NCI-H2227 treated with DMSO at 0.1 percent for 48 hours (cell line): ENCODE measurements around the gene EMC10.

Experiments used
- DNase-seq: peaks from one replicate; lab custom pipeline; 2025; lab: John Stamatoyannopoulos, UW

The EMC10 gene

GRCh38 chr19:50478901-50479715 is 2.8 kb downstream of the EMC10 start:
- no peak for DNase-seq

- no peak for DNase-seq
These were observed 3.5 kb downstream of the EMC10 start for GRCh38 chr19:50479761-50480251.

GRCh38 chr19:50480281-50481111 is 4.2 kb downstream of the EMC10 start:
- no peak for DNase-seq

GRCh38 chr19:50481351-50482149 is 5.2 kb downstream of the EMC10 start:
- no peak for DNase-seq

- DNase-seq: no peak
These were observed 6.1 kb downstream of the EMC10 start for GRCh38 chr19:50482271-50482855.

GRCh38 chr19:50482916-50483315 is 6.6 kb downstream of the EMC10 start:
- DNase-seq: no peak

GRCh38 chr19:50485284-50485955 is 9.1 kb downstream of the EMC10 start:
- no peak for DNase-seq

GRCh38 chr19:50486823-50487515 is 10.7 kb downstream of the EMC10 start:
- no peak for DNase-seq

GRCh38 chr19:50488389-50489194 is 12.3 kb downstream of the EMC10 start:
- DNase-seq: no peak

GRCh38 chr19:50489461-50490011 is 13.2 kb downstream of the EMC10 start:
- DNase-seq: no peak

GRCh38 chr19:50490411-50490811 is 14.1 kb downstream of the EMC10 start:
- no peak for DNase-seq

GRCh38 chr19:50490991-50491472 is 14.7 kb downstream of the EMC10 start:
- no peak for DNase-seq

- DNase-seq: no peak
These were observed 16.2 kb downstream of the EMC10 start for GRCh38 chr19:50492303-50493052.

- DNase-seq: no peak
These were observed 16.9 kb downstream of the EMC10 start for GRCh38 chr19:50493171-50493570.

GRCh38 chr19:50494186-50495019 is 18.1 kb downstream of the EMC10 start:
- DNase-seq: no peak

GRCh38 chr19:50495020-50495531 is 18.8 kb downstream of the EMC10 start:
- no peak for DNase-seq
